B cell (primary cell): Measurements from ENCODE around the gene PLAU.

Source experiments
- CTCF ChIP-seq: fragments of 200-600 bp; IDR thresholded peaks from one replicate; pipeline ENCODE4 v1.8.0; 2022; ENCODE audit warnings: antibody characterized with exemption, mild to moderate bottlenecking
- EZH2 ChIP-seq: IDR thresholded peaks from 2 replicates; pipeline ENCODE4 v1.6.1; 2012; ENCODE audit warnings: borderline replicate concordance, low read depth, mild to moderate bottlenecking, moderate library complexity, low read length; ENCODE audit not compliant: insufficient read depth, poor library complexity, severe bottlenecking

- TF ChIP-seq CTCF (no peak), EZH2 (no peak)
Observed at GRCh38 chr10:73894245-73894971, 16.5 kb upstream of the PLAU start.
